ENCODE results near the gene ZNF69.
"Not testable (repeated sequence)": the region's sequence is repeated elsewhere in the genome, so short reads cannot be mapped to it uniquely, and the experiment has no call there.

ZNF69 gene

GRCh38 chr19:11853358-11853757 is 34.2 kb upstream of the ZNF69 start:
- Histone ChIP-seq H3K4me3 (ENCODE audit: severe bottlenecking) (no peak overlapping the region), H3K27ac (ENCODE audit: poor library complexity, severe bottlenecking) (no peak overlapping the region), H3K4me1 (ENCODE audit: insufficient read depth, poor library complexity, severe bottlenecking) (no peaks in the 10 kb centered on the region), H3K36me3 (ENCODE audit: low read depth) (no peaks in the 10 kb centered on the region), H3K27me3 (ENCODE audit: insufficient read depth, poor library complexity, severe bottlenecking) (no peaks in the 10 kb centered on the region), H3K9me3 (ENCODE audit: severe bottlenecking) (no peaks in the 10 kb centered on the region)
- ATAC-seq (ENCODE audit: low read depth), result no peak
- no peak for TF ChIP-seq CTCF (IDR thresholded peaks at IDR 0.05; ENCODE audit: poor library complexity, severe bottlenecking)
- no peak for DNase-seq (ENCODE audit: low spot score)

DNA sequence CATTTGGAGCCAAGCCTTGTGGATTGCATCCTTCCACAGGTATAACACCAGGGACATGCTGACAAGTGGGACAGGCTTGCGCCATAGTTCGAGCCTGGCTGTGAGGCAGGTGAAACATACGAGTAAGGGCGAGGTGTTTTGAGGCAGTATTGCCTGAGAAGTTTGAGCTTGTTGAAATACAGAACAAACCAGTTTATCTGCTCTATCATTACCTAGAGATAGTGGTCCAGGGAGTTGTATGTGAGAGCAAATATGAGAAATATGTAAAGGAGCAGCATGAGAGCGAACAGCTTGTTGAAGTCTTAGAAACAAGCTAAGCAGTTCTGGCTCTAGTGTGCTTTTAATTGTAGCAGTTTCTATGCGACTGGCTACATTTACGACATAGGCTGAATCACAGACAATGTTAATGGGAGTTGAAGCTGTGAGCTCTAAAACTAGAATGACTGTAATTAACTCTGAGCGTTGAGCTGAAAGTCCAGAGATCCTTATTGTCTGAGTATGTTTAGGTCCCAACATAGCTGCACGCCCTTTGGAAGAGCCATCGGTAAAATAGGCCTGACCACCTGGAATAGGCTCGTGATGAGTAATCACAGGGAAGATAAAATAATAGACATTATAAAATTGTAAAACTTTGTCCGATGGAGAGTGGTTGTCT is 30.9 kb upstream of the ZNF69 start:
- Histone ChIP-seq H3K4me3 (ENCODE audit: severe bottlenecking) (no peak overlapping the region), H3K4me1 (ENCODE audit: insufficient read depth, poor library complexity, severe bottlenecking) (no peaks in the 10 kb centered on the region), H3K36me3 (ENCODE audit: low read depth) (no peaks in the 10 kb centered on the region), H3K27me3 (ENCODE audit: insufficient read depth, poor library complexity, severe bottlenecking) (no peaks in the 10 kb centered on the region), H3K9me3 (ENCODE audit: severe bottlenecking) (no peaks in the 10 kb centered on the region), H3K27ac (ENCODE audit: poor library complexity, severe bottlenecking) (no peak overlapping the region)
- DNase-seq (ENCODE audit: low spot score) (no peak), ATAC-seq (ENCODE audit: low read depth) (no peak)
- no peak for TF ChIP-seq CTCF (IDR thresholded peaks at IDR 0.05; ENCODE audit: poor library complexity, severe bottlenecking)

DNA sequence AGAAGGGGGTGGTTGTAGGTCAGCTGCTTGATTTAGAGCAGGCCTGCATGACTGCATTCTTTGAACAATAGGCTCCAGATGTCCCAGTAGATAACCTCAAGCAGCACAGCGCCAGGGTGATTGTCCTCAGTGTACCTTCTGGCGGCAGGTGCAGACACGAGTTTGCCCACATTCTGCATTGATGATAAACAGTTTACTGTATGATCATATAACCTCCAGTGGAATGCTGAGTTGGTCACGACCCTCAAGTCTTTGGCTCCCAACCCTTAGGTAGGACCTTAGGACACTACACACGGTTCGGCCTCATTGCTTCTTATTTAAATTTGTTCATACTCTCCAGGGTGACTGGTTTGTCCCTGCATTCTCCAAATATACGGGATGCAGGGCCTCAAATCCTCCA is 26.9 kb upstream of the ZNF69 start:
- no peak for DNase-seq (ENCODE audit: low spot score)
- Histone ChIP-seq H3K4me1 (ENCODE audit: insufficient read depth, poor library complexity, severe bottlenecking) (no peaks in the 10 kb centered on the region), H3K27ac (ENCODE audit: poor library complexity, severe bottlenecking) (no peak overlapping the region), H3K4me3 (ENCODE audit: severe bottlenecking) (no peak overlapping the region), H3K9me3 (ENCODE audit: severe bottlenecking) (no peaks in the 10 kb centered on the region), H3K27me3 (ENCODE audit: insufficient read depth, poor library complexity, severe bottlenecking) (no peaks in the 10 kb centered on the region), H3K36me3 (ENCODE audit: low read depth) (no peaks in the 10 kb centered on the region)
- no peak for ATAC-seq (ENCODE audit: low read depth)
- TF ChIP-seq CTCF (IDR thresholded peaks at IDR 0.05; ENCODE audit: poor library complexity, severe bottlenecking), result no peak

DNA sequence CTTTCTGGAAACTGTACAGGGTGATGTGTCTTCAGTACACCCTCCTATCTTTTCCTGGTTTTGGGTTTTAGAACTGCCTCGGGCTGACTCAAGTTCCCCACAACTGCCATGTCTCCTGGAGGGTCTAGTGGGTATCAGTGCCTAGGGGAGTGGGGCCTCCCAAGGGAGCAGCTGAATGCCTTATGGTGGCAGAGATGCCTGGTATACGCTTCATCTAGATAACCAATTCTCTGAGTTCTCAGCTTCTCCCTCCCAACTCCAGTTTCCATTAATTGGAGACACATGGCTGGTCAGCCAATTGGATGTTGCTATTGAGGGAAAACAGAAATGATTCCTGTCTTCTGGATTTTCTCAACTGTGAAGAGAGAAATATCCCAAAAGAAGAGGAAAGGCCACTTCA is 26.3 kb upstream of the ZNF69 start:
- ATAC-seq (ENCODE audit: low read depth), result no peak
- Histone ChIP-seq H3K27ac (ENCODE audit: poor library complexity, severe bottlenecking) (no peak overlapping the region), H3K4me1 (ENCODE audit: insufficient read depth, poor library complexity, severe bottlenecking) (no peaks in the 10 kb centered on the region), H3K4me3 (ENCODE audit: severe bottlenecking) (no peak overlapping the region), H3K36me3 (ENCODE audit: low read depth) (no peaks in the 10 kb centered on the region), H3K9me3 (ENCODE audit: severe bottlenecking) (no peaks in the 10 kb centered on the region), H3K27me3 (ENCODE audit: insufficient read depth, poor library complexity, severe bottlenecking) (no peaks in the 10 kb centered on the region)
- TF ChIP-seq CTCF (IDR thresholded peaks at IDR 0.05; ENCODE audit: poor library complexity, severe bottlenecking), result no peak
- DNase-seq (ENCODE audit: low spot score), result no peak

GRCh38 chr19:11867766-11868165 is 19.8 kb upstream of the ZNF69 start:
- ATAC-seq (ENCODE audit: low read depth); H3K4me3 ChIP-seq (ENCODE audit: severe bottlenecking): not testable (repeated sequence)
- H3K36me3 ChIP-seq (ENCODE audit: low read depth), result peaks cover 20% of the 10 kb centered on the region

More at GRCh38 chr19:11867766-11868165, 19.8 kb upstream of the ZNF69 start:
- H3K27ac ChIP-seq (ENCODE audit: poor library complexity, severe bottlenecking); H3K4me1 ChIP-seq (ENCODE audit: insufficient read depth, poor library complexity, severe bottlenecking); DNase-seq (ENCODE audit: low spot score); H3K27me3 ChIP-seq (ENCODE audit: insufficient read depth, poor library complexity, severe bottlenecking): not testable (repeated sequence)
- peaks cover 16% of the 10 kb centered on the region for H3K9me3 ChIP-seq (ENCODE audit: severe bottlenecking)

Measured in RWPE2 (cell line).